ENCODE measurements around the gene SFMBT2.

Gene SFMBT2

DNA sequence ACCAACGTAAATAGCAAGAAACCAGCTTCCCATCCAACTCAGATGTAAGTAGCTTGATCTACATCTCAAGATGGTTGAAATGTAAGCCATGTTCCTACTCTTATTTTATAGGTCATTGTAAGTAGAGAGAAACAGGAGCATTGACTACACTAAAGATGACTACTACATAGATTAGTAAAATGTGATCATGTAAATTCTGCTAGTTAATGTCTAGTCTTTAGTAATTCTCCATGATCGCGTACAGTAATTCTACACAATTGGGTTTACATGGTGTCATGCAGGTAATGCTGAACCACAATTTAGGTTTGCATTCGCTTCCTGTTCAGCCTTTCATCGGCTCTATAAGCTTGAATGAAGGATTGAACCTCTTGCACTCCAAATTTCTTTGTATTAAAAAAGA, 14.9 kb upstream of the SFMBT2 start:
- TF ChIP-seq, protein P1, sequence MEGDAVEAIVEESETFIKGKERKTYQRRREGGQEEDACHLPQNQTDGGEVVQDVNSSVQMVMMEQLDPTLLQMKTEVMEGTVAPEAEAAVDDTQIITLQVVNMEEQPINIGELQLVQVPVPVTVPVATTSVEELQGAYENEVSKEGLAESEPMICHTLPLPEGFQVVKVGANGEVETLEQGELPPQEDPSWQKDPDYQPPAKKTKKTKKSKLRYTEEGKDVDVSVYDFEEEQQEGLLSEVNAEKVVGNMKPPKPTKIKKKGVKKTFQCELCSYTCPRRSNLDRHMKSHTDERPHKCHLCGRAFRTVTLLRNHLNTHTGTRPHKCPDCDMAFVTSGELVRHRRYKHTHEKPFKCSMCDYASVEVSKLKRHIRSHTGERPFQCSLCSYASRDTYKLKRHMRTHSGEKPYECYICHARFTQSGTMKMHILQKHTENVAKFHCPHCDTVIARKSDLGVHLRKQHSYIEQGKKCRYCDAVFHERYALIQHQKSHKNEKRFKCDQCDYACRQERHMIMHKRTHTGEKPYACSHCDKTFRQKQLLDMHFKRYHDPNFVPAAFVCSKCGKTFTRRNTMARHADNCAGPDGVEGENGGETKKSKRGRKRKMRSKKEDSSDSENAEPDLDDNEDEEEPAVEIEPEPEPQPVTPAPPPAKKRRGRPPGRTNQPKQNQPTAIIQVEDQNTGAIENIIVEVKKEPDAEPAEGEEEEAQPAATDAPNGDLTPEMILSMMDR (conservative IDR thresholded peaks at IDR 0.05; ENCODE audit: control insufficient read depth, insufficient read depth, low read depth, low read length), result no peak
- no peak for DNase-seq (ENCODE audit: low read depth)
- H3K4me3 ChIP-seq (ENCODE audit: control insufficient read depth, low read depth, low read length), result no peak overlapping the region

DNA sequence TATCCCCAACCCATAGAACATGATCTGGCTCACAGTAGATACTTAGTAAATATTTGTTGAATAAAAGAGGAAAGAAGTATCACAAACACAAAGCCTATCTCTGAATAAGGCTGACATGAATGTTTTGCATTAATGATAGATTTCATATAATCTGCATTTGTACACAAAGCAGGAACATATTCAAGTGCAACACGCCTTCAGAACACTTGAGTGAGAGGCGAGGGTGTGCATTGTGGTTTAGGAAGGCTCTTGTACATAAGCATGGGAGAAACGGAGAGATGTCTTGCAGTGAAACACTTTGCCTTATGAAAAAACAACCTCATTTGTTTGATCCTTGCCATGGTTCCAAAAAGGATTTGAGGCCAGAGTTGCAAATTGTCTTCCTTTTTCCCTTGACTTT, 14.1 kb upstream of the SFMBT2 start:
- H3K4me3 ChIP-seq (ENCODE audit: control insufficient read depth, low read depth, low read length), result no peak overlapping the region
- TF ChIP-seq, protein P1 (conservative IDR thresholded peaks at IDR 0.05; ENCODE audit: control insufficient read depth, insufficient read depth, low read depth, low read length), result no peak
- DNase-seq (ENCODE audit: low read depth), result no peak

DNA sequence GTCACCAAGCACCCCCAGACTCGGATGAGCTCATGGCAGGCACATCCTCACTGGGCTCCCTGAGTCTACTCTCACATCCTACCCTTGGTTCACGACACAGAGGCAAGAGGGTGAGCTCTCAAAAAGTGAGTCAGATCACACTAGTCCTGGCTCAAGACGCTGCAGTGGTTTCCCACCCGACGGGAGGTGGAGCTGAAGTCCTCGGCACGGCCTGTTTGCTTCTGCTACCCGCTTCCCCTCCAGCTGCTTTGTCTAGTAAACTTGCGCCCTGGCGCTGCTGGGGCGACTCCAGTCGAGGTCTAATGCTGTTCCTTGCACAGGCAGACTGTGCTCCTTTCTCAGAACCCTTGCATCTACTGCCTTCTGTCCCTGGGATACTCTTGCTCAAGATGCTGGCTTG, 13.5 kb upstream of the SFMBT2 start:
- TF ChIP-seq, protein P1 (conservative IDR thresholded peaks at IDR 0.05; ENCODE audit: control insufficient read depth, insufficient read depth, low read depth, low read length), result no peak
- no peak for DNase-seq (ENCODE audit: low read depth)
- no peak overlapping the region for H3K4me3 ChIP-seq (ENCODE audit: control insufficient read depth, low read depth, low read length)

DNA sequence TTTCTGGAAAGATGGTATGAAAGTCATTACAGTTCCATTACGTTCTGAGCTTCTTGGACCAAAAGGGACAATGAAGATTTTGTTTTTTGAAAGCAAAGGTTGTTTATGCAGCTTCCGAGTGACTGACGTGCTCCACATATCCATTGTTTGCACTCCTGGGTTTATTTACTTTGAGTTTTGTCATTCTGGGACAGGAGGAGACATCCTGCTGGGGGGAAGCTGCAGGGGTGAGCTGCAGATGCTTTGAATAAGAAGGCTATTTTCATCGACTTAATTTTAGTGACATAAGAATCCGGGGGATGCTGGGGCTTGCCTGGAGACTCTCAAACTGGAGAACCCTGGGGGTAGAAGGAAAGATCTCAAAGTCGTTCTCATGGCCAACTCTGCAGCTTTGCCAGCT, 12.7 kb upstream of the SFMBT2 start:
- DNase-seq (ENCODE audit: low read depth), result no peak
- no peak overlapping the region for H3K4me3 ChIP-seq (ENCODE audit: control insufficient read depth, low read depth, low read length)
- TF ChIP-seq, protein P1 (conservative IDR thresholded peaks at IDR 0.05; ENCODE audit: control insufficient read depth, insufficient read depth, low read depth, low read length), result no peak

DNA sequence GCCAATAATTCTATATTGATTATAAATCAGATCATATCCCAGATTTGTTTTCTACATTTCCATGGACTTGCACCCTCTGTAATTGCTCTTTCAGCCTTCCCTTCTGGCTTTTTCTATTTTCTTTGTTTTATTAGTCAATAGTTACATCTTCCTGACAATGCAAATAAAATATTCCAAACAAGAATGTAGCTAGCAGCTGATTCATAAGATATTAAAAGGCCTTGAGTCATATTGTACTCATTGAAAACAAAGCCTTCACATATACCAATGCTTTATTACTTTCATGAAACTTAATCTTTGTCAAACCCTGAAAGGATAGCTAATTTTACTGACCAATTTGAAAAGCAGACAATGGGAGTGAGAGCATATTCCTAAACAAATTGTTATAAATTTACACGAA, 10.7 kb upstream of the SFMBT2 start:
- DNase-seq (ENCODE audit: low read depth), result peak; percentile 16
- no peak overlapping the region for H3K4me3 ChIP-seq (ENCODE audit: control insufficient read depth, low read depth, low read length)
- TF ChIP-seq, protein P1 (conservative IDR thresholded peaks at IDR 0.05; ENCODE audit: control insufficient read depth, insufficient read depth, low read depth, low read length), result no peak

DNA sequence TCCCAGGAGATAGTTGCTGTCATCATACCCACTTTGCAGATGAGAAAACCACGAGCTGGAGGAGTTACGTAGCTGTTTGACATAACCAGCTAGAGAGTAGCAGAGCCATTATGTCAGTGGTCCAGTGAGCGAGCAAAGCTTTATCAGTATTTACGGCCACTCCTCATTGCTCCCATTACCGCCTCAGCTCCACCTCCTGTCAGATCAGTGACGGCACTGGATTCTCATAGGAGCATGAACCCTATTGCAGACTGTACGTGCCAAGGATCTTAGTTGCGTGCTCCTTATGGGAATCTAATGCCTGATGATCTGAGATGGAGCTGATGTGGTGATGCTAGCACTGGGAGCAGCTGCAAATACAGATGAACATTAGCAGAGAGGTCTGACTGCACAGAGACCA, 9.2 kb upstream of the SFMBT2 start:
- TF ChIP-seq, protein P1 (conservative IDR thresholded peaks at IDR 0.05; ENCODE audit: control insufficient read depth, insufficient read depth, low read depth, low read length), result no peak
- no peak overlapping the region for H3K4me3 ChIP-seq (ENCODE audit: control insufficient read depth, low read depth, low read length)
- DNase-seq (ENCODE audit: low read depth), result no peak

DNA sequence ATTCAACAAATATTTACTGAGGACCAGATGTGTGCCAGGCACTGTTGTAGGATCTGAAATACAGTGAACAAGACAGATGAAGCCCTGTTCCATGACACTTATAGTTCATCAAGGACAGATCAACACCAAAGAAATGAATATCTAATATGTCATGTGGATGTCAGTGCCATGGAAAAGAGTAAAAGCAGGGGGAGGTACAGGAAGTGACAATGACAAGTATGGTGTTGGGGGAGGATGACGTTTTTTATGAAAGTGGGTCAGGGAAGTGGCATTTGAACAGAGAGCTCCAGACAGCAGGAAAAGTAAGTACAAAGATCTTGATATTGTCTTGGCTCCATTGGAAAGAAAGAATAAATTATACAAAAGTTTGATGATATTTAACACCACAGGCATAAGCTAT, 7.0 kb upstream of the SFMBT2 start:
- TF ChIP-seq, protein P1 (conservative IDR thresholded peaks at IDR 0.05; ENCODE audit: control insufficient read depth, insufficient read depth, low read depth, low read length), result no peak
- no peak overlapping the region for H3K4me3 ChIP-seq (ENCODE audit: control insufficient read depth, low read depth, low read length)
- no peak for DNase-seq (ENCODE audit: low read depth)

All from fibroblast of mammary gland (primary cell).